Forelimb muscle (tissue), 1 donor: ENCODE measurements around the gene NHLH2. TPM values are rescaled to one million over a fixed set of nuclear protein-coding genes. Genes with fewer than 3 reads are reported as not detected.

Experiments used
- DNase-seq: peaks from one replicate; pipeline ENCODE4 v3.0.0-alpha.2; 2013; ENCODE audit warnings: low read depth
- polyA plus RNA-seq: library from polyadenylated mRNA; unstranded; fragments of 120-200 nt; gene quantifications from one replicate; pipeline ENCODE4 v1.2.1, GENCODE V29; 2013; ENCODE audit not compliant: insufficient read length

NHLH2 gene
- not detected for polyA plus RNA-seq

DNA sequence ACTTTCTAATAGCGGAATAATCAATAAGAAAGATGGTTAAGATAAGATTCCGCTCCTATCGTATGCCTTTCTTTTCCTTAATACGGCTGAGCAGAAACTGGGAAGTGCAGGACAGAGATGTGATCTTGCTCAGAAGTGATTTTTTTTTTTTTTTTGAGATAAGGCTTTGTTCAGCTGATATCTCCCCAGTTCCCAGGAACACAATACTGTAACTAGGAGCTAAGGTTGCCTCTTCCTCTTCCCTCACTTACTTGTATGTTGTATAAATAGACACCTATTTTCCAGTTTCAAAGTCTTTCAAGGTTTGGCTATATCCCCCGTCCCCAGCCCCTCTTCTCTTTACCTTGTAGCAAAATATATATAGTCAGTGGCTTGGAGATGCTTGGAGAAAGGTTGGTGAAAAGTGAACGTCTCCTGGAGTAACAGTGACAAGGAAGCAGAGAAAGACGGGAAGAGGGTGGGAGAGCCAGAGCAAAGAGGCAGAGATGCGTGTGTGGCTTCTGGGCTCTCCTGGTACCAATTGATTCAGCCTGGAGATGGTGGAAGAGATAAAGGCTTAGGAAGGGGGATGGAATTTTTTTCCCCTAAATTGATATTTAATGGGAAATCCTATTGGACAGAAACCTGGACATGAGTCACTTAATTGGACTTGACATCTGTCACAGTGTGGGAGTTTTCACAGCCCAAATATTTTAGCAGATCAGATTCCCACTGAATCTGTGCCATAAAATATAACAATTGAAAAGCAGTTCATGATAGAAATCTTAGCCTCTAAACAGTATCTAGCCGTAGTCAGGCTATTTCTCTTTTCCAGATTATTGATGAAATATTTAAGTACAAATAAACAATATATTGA is at the start of gene NHLH2:
NHLH2 (minus strand) TSS at position 522 of the 856 bp plus-strand sequence. CDS start 2,754 bp downstream, outside the sequence.
- DNase-seq = no peak

GRCh38 chr1:115890580-115890979 is 49.7 kb upstream of the NHLH2 start:
- DNase-seq = no peak

DNA sequence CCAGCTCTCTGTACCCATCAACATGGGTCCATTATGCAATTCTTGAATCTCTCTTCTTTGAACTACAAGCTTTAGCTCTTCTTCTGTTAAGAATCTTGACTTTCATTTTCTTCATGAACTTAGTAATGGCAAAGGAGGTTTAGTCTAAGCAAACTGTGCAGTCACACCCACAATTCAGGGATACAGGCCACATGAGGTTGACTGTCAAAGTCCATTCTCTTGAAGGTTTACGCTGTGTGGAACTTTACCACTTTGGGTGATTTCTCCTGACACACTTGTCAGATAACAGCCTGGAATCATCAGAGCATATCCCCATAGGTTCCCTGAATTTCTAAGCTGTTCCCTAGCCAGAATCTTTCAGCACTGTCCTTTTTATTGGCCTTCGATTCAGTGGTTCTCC is 48.0 kb upstream of the NHLH2 start:
- DNase-seq = no peak

DNA sequence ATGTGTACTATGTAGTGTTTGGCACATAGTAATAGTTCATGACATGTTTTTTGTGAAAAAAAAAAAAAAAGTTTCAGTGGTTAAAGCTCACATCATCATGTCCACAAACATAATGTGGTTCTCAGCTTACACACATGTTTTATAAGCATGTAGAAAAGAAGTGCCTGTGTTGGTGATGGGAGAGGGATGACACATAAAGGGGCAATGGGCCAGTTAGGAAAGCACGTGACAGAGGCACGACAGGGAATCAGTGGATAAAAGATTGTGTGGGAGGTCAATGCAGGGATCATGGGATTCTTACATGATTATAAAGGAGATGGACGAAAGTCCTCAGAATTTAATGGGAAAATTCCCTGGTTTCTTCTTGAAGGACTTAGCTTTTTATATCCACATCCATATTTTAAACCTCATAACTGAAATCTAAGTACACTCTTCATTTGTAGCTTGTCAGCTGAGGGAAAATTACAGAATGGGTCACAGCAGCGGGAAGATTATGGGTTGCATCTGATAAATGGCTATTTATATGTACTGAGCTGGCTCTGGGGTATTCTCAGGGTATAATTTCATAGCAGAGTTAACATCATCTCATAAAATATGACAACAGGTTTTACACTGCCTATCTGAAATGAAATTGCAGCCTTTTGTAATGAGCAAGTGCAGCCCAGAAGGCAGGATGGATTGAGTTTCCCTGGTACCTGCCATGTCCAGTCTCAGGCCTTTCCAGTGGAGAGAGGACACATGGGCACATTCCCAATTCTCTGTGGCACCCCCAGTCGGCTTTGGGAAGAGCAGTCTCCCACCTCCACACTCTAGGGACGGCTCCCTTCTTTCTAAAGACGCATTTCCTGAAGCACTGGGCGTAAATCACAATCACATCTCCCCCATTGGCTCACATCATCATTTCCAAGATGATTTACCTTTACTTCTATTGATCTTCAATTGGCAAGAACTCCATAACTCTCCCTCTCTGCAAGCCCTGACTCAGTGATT is 42.3 kb upstream of the NHLH2 start:
- DNase-seq = no peak

DNA sequence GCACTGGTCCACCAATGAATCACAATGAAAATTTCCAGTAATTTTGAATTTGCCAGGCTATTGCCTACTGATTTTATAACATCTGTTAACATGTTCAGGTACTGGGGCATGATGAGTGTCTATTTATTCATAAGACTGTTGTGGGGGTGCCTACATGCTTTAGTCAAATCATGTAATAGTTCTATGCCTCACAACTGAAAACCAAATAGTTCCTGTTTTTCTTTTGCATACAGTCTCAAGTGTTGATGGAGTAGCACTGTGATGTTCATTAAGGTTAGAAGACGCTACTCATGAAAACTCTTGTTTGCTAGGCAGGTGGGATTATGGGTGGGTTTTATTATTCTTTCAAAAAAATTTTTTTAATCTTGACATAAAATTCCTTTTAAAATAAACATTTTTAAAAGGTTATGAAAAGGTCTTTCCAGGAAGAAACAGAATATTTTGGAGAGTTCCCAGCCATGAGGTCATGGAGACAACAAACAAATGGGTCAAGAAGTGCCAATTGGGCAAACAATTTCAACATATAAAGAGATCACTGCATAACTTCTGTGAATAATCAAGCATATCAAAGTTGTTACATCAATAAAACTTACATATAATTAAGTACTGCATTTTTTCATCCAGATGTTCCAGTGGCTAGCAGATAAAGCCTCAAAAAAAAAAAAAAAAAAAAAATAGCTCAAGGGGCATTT is 40.2 kb upstream of the NHLH2 start:
- no peak for DNase-seq

GRCh38 chr1:115879977-115880376 is 39.1 kb upstream of the NHLH2 start:
- DNase-seq = no peak

GRCh38 chr1:115877511-115877910 is 36.6 kb upstream of the NHLH2 start:
- DNase-seq = no peak

- DNase-seq = no peak
Observed at GRCh38 chr1:115874904-115875303, 34.0 kb upstream of the NHLH2 start.

- DNase-seq = no peak
Observed at GRCh38 chr1:115874497-115874896, 33.6 kb upstream of the NHLH2 start.

GRCh38 chr1:115873184-115873583 is 32.3 kb upstream of the NHLH2 start:
- DNase-seq = no peak

DNA sequence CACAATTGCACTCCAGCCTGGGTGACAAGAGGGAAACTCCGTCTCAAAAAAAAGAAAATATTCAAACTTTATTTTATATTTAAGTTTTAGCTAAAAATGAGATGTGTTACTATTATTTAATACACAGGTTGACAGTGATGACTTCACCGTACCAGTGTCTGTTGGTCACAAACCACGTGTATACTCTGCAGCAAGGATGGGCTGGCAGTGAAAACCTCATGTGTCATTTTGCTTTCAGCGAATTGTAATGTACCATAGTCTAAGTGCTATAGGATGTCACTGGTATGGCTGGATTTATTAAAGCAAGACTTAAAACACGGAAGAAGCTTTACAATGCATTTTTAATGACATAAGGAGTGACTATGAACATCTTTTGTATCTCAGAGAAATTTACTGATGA is 28.1 kb upstream of the NHLH2 start:
- no peak for DNase-seq

GRCh38 chr1:115867216-115867615 is 26.3 kb upstream of the NHLH2 start:
- DNase-seq = no peak

GRCh38 chr1:115865704-115866380 is 24.9 kb upstream of the NHLH2 start:
- DNase-seq = no peak

DNA sequence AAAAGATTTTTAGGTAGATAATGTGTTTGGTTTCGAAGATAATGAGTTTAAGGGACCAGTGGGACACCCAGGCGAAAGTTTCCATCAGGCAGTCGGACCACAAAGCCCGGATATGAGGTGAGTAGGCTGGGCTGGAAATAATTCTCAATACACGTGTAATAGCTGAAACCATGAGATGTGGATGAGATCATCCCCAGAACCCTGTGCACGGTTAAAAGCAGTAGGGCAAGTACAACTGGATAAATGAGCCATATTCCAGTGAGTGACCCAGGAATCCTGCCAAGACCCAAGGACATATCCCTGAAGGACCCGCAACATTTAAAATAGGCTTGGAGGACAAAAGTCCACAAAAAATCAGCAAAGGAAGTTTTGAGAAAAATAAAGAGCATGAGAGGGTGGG is 21.5 kb upstream of the NHLH2 start:
- no peak for DNase-seq

DNA sequence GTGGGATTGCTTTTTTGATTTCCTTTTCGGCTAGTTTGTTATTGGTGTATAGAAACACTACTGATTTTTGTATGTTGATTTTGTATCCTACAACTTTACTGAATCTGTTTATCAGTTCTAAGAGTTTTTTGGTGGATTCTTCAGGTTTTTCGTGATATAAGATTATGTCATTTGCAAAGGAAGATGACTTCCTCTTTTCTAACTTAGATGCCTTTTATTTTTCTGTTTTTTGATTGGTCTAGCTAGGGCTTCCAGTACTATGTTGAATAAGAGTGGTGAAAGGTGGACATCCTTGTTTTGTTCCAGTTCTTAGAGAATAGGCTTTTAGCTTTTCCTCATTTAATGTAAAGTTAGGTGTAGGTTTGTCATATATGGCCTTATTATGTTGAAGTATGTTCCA is 13.1 kb upstream of the NHLH2 start:
- no peak for DNase-seq

- no peak for DNase-seq
Observed at GRCh38 chr1:115850937-115851336, 10.0 kb upstream of the NHLH2 start.

DNA sequence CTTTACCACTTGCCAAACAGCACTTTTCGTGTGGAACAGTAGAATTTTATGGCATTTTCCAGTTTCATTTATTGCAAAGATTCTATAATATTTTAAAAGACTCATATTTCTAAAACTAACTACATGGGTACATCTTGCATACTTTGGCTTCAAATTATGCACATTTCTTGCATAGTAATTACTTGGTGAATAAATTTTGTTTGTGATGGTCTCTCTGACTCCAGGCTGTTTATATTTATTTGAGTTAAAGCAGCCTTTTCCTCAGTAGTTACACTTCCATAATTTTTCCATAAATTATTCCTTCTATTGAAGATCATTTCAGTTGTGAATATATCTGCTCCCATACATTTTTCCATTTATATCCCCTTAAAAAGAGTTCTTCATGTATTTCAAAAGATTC is 6.9 kb upstream of the NHLH2 start:
- no peak for DNase-seq

DNA sequence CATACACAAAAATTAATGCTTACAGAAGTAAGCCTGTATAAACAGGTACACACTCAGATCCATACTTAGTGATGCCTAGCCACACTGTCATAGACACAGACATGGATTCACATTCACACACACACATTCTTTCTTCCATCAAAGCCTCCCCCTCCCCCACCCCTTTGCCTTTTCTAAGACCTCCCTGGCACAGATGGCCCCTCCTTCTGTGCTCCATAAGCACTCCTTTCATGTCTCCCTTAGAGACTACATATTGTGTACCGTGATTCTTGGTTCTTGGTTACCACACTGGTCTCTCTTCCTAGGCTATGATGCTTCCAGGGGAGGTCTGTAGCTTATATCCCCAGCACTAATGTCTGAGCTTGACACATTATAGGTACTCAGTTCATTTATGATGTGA is 2.0 kb upstream of the NHLH2 start:
- DNase-seq = no peak

GRCh38 chr1:115839679-115840237 is 1.2 kb downstream of the NHLH2 start:
- no peak for DNase-seq

GRCh38 chr1:115839029-115839678 is 1.8 kb downstream of the NHLH2 start:
- no peak for DNase-seq
